Measurements from ENCODE around the gene TTC23L.

Gene TTC23L, protein sequence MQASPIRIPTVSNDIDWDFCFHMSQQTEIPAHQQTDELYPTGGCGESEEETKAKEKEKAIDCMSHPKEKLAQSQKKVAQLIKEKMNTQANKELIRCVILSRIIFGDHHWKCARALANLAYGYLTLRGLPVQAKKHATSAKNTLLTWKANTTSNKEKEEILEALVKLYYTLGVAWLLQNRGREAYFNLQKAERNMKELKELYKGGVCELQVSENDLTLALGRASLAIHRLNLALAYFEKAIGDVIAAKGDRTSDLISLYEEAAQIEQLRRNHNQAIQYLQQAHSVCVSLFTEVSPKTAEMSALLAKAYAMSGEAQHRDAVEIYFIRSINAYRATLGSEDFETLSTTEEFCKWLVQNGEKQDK

DNA sequence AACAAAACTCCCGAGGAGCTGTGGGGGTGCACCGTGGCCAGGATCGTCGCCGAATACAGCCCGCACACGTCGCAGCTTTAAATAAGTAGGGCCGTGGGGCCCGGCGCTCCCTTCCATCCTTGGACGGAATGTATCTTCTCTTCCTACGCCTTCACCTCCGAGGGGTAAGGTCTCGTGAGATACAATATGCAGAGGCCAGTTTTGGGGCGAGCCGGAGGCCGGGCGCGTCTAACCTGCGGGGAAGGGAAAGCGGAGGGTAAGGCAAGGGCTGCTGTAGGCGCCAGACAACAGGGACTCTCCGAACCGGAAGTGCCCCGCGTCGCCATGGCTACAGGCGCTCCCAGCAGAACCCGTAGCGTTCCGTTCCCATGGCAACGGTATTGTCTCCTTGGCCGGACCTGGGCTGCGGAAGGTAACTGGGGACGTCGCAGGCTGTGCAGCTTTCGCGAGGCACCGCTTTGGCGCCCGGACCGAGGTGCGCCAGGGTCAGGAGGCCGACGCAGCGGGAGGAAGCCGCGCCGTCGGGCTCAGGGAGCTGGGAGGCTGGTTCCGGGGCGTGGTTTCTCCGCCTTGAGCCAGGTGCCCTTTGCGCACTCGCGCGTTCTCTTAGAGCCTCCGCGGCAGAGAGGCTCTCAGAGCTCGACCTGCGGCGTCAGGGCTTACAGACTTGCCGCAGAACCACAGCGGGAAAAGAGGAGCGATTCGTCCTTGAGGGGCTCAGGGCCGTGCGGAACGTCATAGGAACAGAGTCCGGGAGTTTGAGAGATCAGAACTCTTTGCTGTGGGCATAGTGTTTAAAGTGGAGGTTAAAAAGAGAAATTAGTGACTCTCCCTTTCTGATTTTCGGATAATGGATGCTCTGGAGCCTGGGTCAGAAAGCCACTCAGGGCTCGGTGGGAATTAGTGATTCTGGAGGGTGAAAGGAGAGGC lies at the start of gene TTC23L:
TTC23L (plus strand) TSS at position 380 of the 930 bp plus-strand sequence. CDS start 1,508 bp downstream, outside the sequence.
- TF ChIP-seq, protein P1, sequence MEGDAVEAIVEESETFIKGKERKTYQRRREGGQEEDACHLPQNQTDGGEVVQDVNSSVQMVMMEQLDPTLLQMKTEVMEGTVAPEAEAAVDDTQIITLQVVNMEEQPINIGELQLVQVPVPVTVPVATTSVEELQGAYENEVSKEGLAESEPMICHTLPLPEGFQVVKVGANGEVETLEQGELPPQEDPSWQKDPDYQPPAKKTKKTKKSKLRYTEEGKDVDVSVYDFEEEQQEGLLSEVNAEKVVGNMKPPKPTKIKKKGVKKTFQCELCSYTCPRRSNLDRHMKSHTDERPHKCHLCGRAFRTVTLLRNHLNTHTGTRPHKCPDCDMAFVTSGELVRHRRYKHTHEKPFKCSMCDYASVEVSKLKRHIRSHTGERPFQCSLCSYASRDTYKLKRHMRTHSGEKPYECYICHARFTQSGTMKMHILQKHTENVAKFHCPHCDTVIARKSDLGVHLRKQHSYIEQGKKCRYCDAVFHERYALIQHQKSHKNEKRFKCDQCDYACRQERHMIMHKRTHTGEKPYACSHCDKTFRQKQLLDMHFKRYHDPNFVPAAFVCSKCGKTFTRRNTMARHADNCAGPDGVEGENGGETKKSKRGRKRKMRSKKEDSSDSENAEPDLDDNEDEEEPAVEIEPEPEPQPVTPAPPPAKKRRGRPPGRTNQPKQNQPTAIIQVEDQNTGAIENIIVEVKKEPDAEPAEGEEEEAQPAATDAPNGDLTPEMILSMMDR (conservative IDR thresholded peaks at IDR 0.05): no peak
- H3K27ac ChIP-seq: peak within 1 kb of the TSS; percentile 90

DNA sequence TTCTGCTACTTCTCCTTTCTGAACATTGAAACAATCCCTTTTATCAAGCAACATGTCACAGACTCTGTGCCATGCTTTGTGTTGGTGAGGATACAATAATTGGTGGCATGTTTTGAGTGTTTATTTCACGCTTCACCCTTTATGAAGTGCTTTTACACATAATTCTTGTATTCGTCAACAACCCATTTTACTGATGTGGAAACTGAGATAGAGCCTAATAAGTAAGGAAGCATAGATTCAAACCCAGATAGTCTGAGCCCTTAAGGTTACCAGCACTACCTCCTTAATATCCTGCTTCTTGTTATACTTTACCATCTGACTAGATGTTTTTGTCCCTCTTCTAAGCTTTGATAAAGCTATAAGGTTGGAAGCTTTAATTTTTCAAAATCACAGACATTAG lies 49.3 kb upstream of the TTC23L start:
- no peak overlapping the region for H3K27ac ChIP-seq
- TF ChIP-seq, protein P1 (conservative IDR thresholded peaks at IDR 0.05): no peak

DNA sequence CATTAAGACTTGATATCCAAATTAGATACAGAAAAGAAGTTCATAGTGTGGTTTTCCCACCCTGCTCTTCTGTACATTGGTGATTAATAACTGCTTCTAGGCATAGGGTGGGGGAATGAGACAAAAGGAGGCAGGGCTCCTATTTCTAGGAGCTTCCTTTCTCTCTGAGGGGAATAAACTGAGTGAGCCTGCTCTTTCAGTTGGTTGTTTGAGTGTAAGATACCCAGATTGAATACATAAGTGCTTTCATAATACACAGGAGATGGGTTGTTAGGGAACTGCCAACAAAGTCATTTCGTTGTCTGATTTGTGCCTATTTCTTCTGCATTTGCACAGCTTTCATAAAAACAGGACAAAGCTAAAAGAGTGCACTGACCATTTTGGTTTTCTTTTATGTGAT lies 48.9 kb upstream of the TTC23L start:
- H3K27ac ChIP-seq: no peak overlapping the region
- TF ChIP-seq, protein P1 (conservative IDR thresholded peaks at IDR 0.05): no peak

DNA sequence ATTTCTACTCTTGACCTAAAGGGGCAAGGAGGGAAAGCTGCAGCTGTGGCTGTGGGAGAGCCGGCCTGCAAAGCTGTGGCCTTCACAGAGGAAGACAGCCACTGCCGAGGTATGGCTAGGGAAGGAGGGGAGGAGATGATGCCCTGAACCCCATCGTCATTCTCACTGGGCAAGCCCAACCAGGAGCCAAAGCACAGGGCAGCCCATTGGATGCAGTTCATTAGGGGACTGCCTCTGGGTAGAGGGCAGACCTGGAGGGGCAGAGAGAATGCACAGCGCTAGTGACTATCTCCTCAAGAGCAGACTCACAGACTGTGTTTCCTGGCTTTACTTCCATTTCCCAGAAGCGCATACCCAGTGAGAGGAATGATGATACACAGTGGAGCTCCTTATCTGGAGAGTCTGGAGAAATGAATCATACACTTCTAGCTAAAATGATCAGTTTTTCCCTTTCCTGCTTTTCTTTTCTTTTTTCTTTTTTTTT lies 47.2 kb upstream of the TTC23L start:
- H3K27ac ChIP-seq: no peak overlapping the region
- TF ChIP-seq, protein P1 (conservative IDR thresholded peaks at IDR 0.05): no peak

DNA sequence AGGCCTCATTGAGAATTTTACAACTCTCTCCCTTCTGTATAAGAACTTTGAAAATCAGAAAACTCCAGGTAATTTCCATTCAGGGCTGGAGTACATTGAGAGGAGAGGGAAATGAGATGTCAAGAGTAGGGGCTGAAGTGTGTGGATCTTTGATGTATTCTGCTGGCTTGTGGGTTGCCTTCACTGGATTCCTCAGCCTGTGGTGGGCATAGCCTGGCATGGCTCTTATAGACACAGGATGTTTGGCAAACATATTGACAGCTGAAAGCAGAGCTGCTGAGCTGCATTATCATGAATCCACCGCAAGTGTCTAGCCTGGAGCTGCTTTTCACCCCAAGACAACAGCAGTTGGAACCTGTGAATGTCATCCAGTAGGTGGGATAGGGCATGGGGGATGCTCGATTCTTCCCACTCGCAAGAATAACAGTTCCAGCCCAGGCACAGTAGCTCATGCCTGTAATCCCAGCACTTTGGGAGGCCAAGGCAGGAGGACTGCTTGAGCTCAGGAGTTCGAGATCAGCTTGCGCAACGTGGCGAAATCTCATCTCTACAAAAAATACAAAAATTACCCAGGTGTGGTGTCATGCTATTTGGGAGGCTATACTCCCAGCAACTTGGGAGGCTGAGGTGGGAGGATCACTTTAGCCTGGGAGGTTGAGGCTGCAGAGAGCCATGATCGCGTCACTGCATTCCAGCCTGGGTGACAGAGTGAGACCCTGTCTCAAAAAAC lies 36.0 kb upstream of the TTC23L start:
- no peak overlapping the region for H3K27ac ChIP-seq
- TF ChIP-seq, protein P1 (conservative IDR thresholded peaks at IDR 0.05): no peak

- TF ChIP-seq, protein P1 (conservative IDR thresholded peaks at IDR 0.05): no peak
- H3K27ac ChIP-seq: no peak overlapping the region
Measured at GRCh38 chr5:34803974-34804732, 34.8 kb upstream of the TTC23L start.

All from VCaP (cell line).